Fibroblast of lung (primary cell): Measurements from ENCODE around the gene GID8. TPM values are rescaled to one million over a fixed set of nuclear protein-coding genes. Genes with fewer than 3 reads are reported as not detected.

ENCODE experiments used
- DNase-seq, 2 donors: peaks; one replicate each; pipeline versions ENCODE4 v3.0.0 to v3.0.0-alpha.2; 2010; ENCODE audit warnings: low read depth in 2 of 2
- H2AFZ ChIP-seq: 2 replicates; pipeline ENCODE4 v1.5.1; 2012; ENCODE audit warnings: low read length, control low read depth, inconsistent platforms
- H3K27ac ChIP-seq: 2 replicates; pipeline ENCODE4 v1.5.1; 2011; ENCODE audit warnings: low read length, control low read depth; ENCODE audit not compliant: insufficient read depth
- H3K27me3 ChIP-seq: 2 replicates; pipeline ENCODE4 v1.5.1; 2011; ENCODE audit warnings: mild to moderate bottlenecking, low read length; ENCODE audit not compliant: control insufficient read depth, insufficient read depth
- H3K36me3 ChIP-seq: 2 replicates; pipeline ENCODE4 v1.5.1; 2011; ENCODE audit warnings: low read length; ENCODE audit not compliant: control insufficient read depth, insufficient read depth
- H3K4me1 ChIP-seq: 2 replicates; pipeline ENCODE4 v1.5.1; 2011; ENCODE audit warnings: low read length; ENCODE audit not compliant: control insufficient read depth, insufficient read depth; ENCODE audit errors: extremely low read depth
- H3K4me2 ChIP-seq: 2 replicates; pipeline ENCODE4 v1.5.1; 2011; ENCODE audit warnings: low read length, control low read depth; ENCODE audit not compliant: insufficient read depth; ENCODE audit errors: extremely low read depth
- H3K4me3 ChIP-seq, 4 experiments: fragments of 200-600 bp in 1 of 4; sonication (generic) in 1 of 4; replicated peaks in 1 of 4; 2 replicates each; pipeline ENCODE4 v1.5.1; 2011 to 2016; ENCODE audit warnings: low read length in 4 of 4, low read depth in 3 of 4, mild to moderate bottlenecking in 3 of 4, control low read depth in 2 of 4, inconsistent platforms in 1 of 4, mixed read lengths in 1 of 4; ENCODE audit not compliant: insufficient read depth in 1 of 4; ENCODE audit errors: control extremely low read depth in 1 of 4
- H3K79me2 ChIP-seq: 2 replicates; pipeline ENCODE4 v1.5.1; 2012; ENCODE audit warnings: mild to moderate bottlenecking, low read length, inconsistent platforms; ENCODE audit not compliant: control insufficient read depth, insufficient read depth
- H3K9ac ChIP-seq: 2 replicates; pipeline ENCODE4 v1.5.1; 2011; ENCODE audit warnings: mild to moderate bottlenecking, low read length, control low read depth; ENCODE audit not compliant: insufficient read depth
- H3K9me3 ChIP-seq: 2 replicates; pipeline ENCODE4 v1.5.1; 2012; ENCODE audit warnings: low read depth, low read length; ENCODE audit not compliant: control insufficient read depth, insufficient read depth
- H4K20me1 ChIP-seq: 2 replicates; pipeline ENCODE4 v1.5.1; 2011; ENCODE audit warnings: low read length; ENCODE audit not compliant: control insufficient read depth, insufficient read depth; ENCODE audit errors: extremely low read depth
- CTCF ChIP-seq, 2 donors: IDR thresholded peaks in 1 of 2; conservative IDR thresholded peaks in 1 of 2; 1 replicate in 1 of 2; 2 replicates in 1 of 2; pipeline ENCODE4 v1.5.1; 2011 to 2012; ENCODE audit warnings: low read length in 2 of 2, control low read depth in 1 of 2, inconsistent platforms in 1 of 2, low read depth in 1 of 2, mild to moderate bottlenecking in 1 of 2
- EZH2 ChIP-seq: IDR thresholded peaks from 2 replicates; pipeline ENCODE4 v1.5.1; 2012; ENCODE audit warnings: low read length, control low read depth, mild to moderate bottlenecking; ENCODE audit errors: missing control alignments
- polyA plus RNA-seq, 2 donors: library from polyadenylated mRNA; depleted of rRNA in 1 of 2; stranded (reverse) in 1 of 2; unstranded in 1 of 2; fragments of >200 nt; gene quantifications; 2 replicates each; pipeline ENCODE4 v1.2.1, GENCODE V29; 2011 to 2012; ENCODE audit warnings: missing spikeins in 1 of 2
- total RNA-seq: library from RNA; depleted of rRNA; stranded (reverse); fragments of >200 nt; gene quantifications from 2 replicates; pipeline ENCODE4 v1.2.1, GENCODE V29; 2014

GID8 gene
- total and polyA plus RNA-seq, 2 donors (not counting 1 experiment from before 2014, with no cell fraction given), result 23.0 to 33.9 TPM

GRCh38 chr20:62914970-62915457 lies 22.9 kb upstream of the GID8 start:
- no peaks in the 10 kb centered on the region for H3K9me3 ChIP-seq
- H3K4me1 ChIP-seq, result peaks cover 8% of the 10 kb centered on the region
- no peak overlapping the region for H2AFZ ChIP-seq
- peaks cover 95% of the 10 kb centered on the region for H3K79me2 ChIP-seq
- peaks cover 18% of the 10 kb centered on the region for H3K36me3 ChIP-seq
- H3K4me2 ChIP-seq, result peak overlapping the region; percentile 41
- peaks cover 4% of the 10 kb centered on the region for H4K20me1 ChIP-seq
- H3K27me3 ChIP-seq, result no peaks in the 10 kb centered on the region
- peak overlapping the region; percentile 59 for H3K27ac ChIP-seq
- peak; percentile 39 to 49 for DNase-seq
- no peak overlapping the region for H3K9ac ChIP-seq
- H3K4me3 ChIP-seq, result no peak overlapping the region
- TF ChIP-seq CTCF (conservative IDR thresholded peaks at IDR 0.05 in 1 of 2, IDR thresholded peaks at IDR 0.05 in 1 of 2; ENCODE audit: low read depth in 1 of 2, low read length in 2 of 2), result no peak
- TF ChIP-seq EZH2, result no peak

- Histone ChIP-seq H3K27me3 (no peaks in the 10 kb centered on the region), H4K20me1 (peaks cover 4% of the 10 kb centered on the region), H2AFZ (no peak overlapping the region), H3K9me3 (no peaks in the 10 kb centered on the region), H3K79me2 (peaks cover 95% of the 10 kb centered on the region), H3K4me1 (peaks cover 11% of the 10 kb centered on the region), H3K27ac (no peak overlapping the region), H3K9ac (no peak overlapping the region), H3K36me3 (peaks cover 4% of the 10 kb centered on the region), H3K4me2 (no peak overlapping the region), H3K4me3 (no peak overlapping the region)
- DNase-seq, result no peak
- TF ChIP-seq CTCF (conservative IDR thresholded peaks at IDR 0.05 in 1 of 2, IDR thresholded peaks at IDR 0.05 in 1 of 2; ENCODE audit: low read depth in 1 of 2, low read length in 2 of 2) (no peak), EZH2 (no peak)
Measured at GRCh38 chr20:62916703-62917476, 21.1 kb upstream of the GID8 start.

GRCh38 chr20:62917720-62918119 lies 20.2 kb upstream of the GID8 start:
- no peak for DNase-seq
- Histone ChIP-seq H2AFZ (no peak overlapping the region), H3K4me3 (no peak overlapping the region), H3K4me1 (peaks cover 14% of the 10 kb centered on the region), H4K20me1 (peaks cover 8% of the 10 kb centered on the region), H3K9me3 (no peaks in the 10 kb centered on the region), H3K79me2 (peaks cover 99% of the 10 kb centered on the region), H3K27me3 (no peaks in the 10 kb centered on the region), H3K4me2 (no peak overlapping the region), H3K27ac (no peak overlapping the region), H3K9ac (no peak overlapping the region), H3K36me3 (peaks cover 2% of the 10 kb centered on the region)
- no peak for TF ChIP-seq EZH2
- TF ChIP-seq CTCF (conservative IDR thresholded peaks at IDR 0.05 in 1 of 2, IDR thresholded peaks at IDR 0.05 in 1 of 2; ENCODE audit: low read depth in 1 of 2, low read length in 2 of 2), result no peak
